AG04450 (cell line): ENCODE measurements around the gene GPR78. TPM values are rescaled to one million over a fixed set of nuclear protein-coding genes. Genes with fewer than 3 reads are reported as not detected.
"Not testable (repeated sequence)": the region's sequence is repeated elsewhere in the genome, so short reads cannot be mapped to it uniquely, and the experiment has no call there.

Experiments used
- CTCF ChIA-PET: fragments of 300-600, 350-600 bp; formaldehyde crosslinking; extraction: SDS; loops from one replicate; lab custom pipeline; 2022; ENCODE audit warnings: antibody characterized with exemption, inconsistent platforms; lab: Charles Lee
- POLR2A ChIA-PET: fragments of 350-600 bp; formaldehyde crosslinking; extraction: SDS; loops from one replicate; lab custom pipeline; 2021; ENCODE audit warnings: antibody characterized with exemption, inconsistent platforms; lab: Yijun Ruan, JAX
- DNase-seq: peaks from one replicate; pipeline ENCODE4 v3.0.0-alpha.2; 2011; ENCODE audit warnings: low read depth, low spot score
- H3K27ac ChIP-seq: one replicate; pipeline ENCODE4 v1.5.1; 2012; ENCODE audit warnings: low read depth, low read length, control low read depth
- H3K27me3 ChIP-seq: one replicate; pipeline ENCODE4 v1.6.0; 2012; ENCODE audit warnings: low read length; ENCODE audit not compliant: control insufficient read depth, insufficient read depth
- H3K4me3 ChIP-seq: 2 replicates; pipeline ENCODE4 v1.5.1; 2011; ENCODE audit warnings: mild to moderate bottlenecking, low read depth, low read length, control low read depth
- H3K9me3 ChIP-seq: 2 replicates; pipeline ENCODE4 v1.5.1; 2012; ENCODE audit warnings: low read length; ENCODE audit not compliant: control insufficient read depth, insufficient read depth
- CTCF ChIP-seq: IDR thresholded peaks from 2 replicates; pipeline ENCODE4 v1.5.1; 2011; ENCODE audit warnings: low read depth, low read length, control low read depth, inconsistent platforms
- polyA plus RNA-seq: library from polyadenylated mRNA; depleted of rRNA; stranded (reverse); fragments of >200 nt; gene quantifications from 2 replicates; pipeline ENCODE4 v1.2.3, GENCODE V29; 2011

Gene GPR78
- polyA plus RNA-seq, 1 experiment, result 0.07 TPM

- Histone ChIP-seq H3K9me3 (no peaks in the 10 kb centered on the region; the same call in 1 of the 2 replicates), H3K27ac (no peak overlapping the region), H3K27me3 (peaks cover 2% of the 10 kb centered on the region), H3K4me3 (no peak overlapping the region)
- POLR2A ChIA-PET, result no interaction called here
- no peak for DNase-seq
- CTCF ChIA-PET, result no interaction called here
- no peak for TF ChIP-seq CTCF
These were observed 37.4 kb downstream of the GPR78 start for GRCh38 chr4:8617486-8618040.

GRCh38 chr4:8618421-8618820 lies 38.2 kb downstream of the GPR78 start:
- no peak overlapping the region for H3K27ac ChIP-seq
- no peaks in the 10 kb centered on the region for H3K27me3 ChIP-seq
- POLR2A ChIA-PET, result no interaction called here
- CTCF ChIA-PET, result interaction anchor here (1.1 kb wide), 1 partner anchor 151 kb away, joined by 3 read pairs; no protein-coding TSS in a partner anchor
- no peak overlapping the region for H3K4me3 ChIP-seq
- H3K9me3 ChIP-seq, result no peaks in the 10 kb centered on the region; the same call in 1 of the 2 replicates
- no peak for TF ChIP-seq CTCF
- no peak for DNase-seq

GRCh38 chr4:8618961-8619720 lies 38.9 kb downstream of the GPR78 start:
- Histone ChIP-seq H3K27me3 (no peaks in the 10 kb centered on the region), H3K27ac (no peak overlapping the region), H3K4me3 (no peak overlapping the region), H3K9me3 (no peaks in the 10 kb centered on the region)
- CTCF ChIA-PET, result interaction anchor here (1.1 kb wide), 1 partner anchor 151 kb away, joined by 3 read pairs; no protein-coding TSS in a partner anchor
- TF ChIP-seq CTCF, result no peak
- POLR2A ChIA-PET, result no interaction called here
- DNase-seq, result no peak

- DNase-seq, H3K27ac ChIP-seq, POLR2A ChIA-PET, H3K4me3 ChIP-seq, H3K9me3 ChIP-seq, CTCF ChIA-PET, H3K27me3 ChIP-seq: not testable (repeated sequence)
These were observed 40.9 kb downstream of the GPR78 start for GRCh38 chr4:8621135-8621534.

GRCh38 chr4:8624601-8625272 lies 44.5 kb downstream of the GPR78 start:
- H3K9me3 ChIP-seq, DNase-seq, H3K27ac ChIP-seq, H3K4me3 ChIP-seq, POLR2A ChIA-PET, H3K27me3 ChIP-seq, CTCF ChIA-PET: not testable (repeated sequence)

- H3K4me3 ChIP-seq, H3K27me3 ChIP-seq, CTCF ChIA-PET, POLR2A ChIA-PET, DNase-seq, H3K27ac ChIP-seq, H3K9me3 ChIP-seq: not testable (repeated sequence)
These were observed 50.2 kb downstream of the GPR78 start for GRCh38 chr4:8630240-8630905.

GRCh38 chr4:8631896-8632295 lies 51.7 kb downstream of the GPR78 start:
- H3K4me3 ChIP-seq, H3K27ac ChIP-seq, H3K9me3 ChIP-seq, DNase-seq, CTCF ChIA-PET, H3K27me3 ChIP-seq, POLR2A ChIA-PET: not testable (repeated sequence)

GRCh38 chr4:8634773-8635172 lies 54.6 kb downstream of the GPR78 start:
- H3K27ac ChIP-seq, H3K9me3 ChIP-seq, H3K27me3 ChIP-seq, CTCF ChIA-PET, POLR2A ChIA-PET, DNase-seq, H3K4me3 ChIP-seq: not testable (repeated sequence)
